Measurements from ENCODE around the gene WDR82.

DNA sequence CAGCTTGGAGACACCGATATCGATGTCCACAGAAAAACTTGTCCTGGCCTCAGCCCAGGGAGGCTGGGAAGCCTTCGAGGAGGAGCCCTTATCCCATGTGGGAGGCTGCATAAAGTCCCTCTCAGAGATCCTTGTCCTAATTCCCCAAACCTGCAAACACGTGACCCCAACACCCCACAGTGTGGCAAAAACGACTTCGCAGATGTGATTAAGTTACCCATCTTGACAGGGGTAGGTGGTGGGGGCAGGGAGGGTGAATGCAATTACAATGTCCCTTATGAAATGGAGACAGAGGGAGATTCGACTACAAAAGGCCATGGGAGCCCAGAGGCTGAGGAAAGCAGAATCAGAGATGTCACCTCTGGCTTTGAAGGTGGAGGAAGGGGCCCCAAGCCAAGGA lies 50.7 kb downstream of the WDR82 start:
- TF ChIP-seq, protein P1, sequence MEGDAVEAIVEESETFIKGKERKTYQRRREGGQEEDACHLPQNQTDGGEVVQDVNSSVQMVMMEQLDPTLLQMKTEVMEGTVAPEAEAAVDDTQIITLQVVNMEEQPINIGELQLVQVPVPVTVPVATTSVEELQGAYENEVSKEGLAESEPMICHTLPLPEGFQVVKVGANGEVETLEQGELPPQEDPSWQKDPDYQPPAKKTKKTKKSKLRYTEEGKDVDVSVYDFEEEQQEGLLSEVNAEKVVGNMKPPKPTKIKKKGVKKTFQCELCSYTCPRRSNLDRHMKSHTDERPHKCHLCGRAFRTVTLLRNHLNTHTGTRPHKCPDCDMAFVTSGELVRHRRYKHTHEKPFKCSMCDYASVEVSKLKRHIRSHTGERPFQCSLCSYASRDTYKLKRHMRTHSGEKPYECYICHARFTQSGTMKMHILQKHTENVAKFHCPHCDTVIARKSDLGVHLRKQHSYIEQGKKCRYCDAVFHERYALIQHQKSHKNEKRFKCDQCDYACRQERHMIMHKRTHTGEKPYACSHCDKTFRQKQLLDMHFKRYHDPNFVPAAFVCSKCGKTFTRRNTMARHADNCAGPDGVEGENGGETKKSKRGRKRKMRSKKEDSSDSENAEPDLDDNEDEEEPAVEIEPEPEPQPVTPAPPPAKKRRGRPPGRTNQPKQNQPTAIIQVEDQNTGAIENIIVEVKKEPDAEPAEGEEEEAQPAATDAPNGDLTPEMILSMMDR (conservative IDR thresholded peaks at IDR 0.05; ENCODE audit: low read depth, low read length) = no peak
- TF ChIP-seq MXI1 (IDR thresholded peaks at IDR 0.05; ENCODE audit: borderline replicate concordance, low read depth, low read length) = no peak
- no peak for TF ChIP-seq MAFK (IDR thresholded peaks at IDR 0.05; ENCODE audit: low read depth, low read length)
- no peak for TF ChIP-seq POLR2A (IDR thresholded peaks at IDR 0.05; ENCODE audit: low read depth, low read length)
- no peak for TF ChIP-seq CEBPB (IDR thresholded peaks at IDR 0.05; ENCODE audit: low read depth, low read length)
- TF ChIP-seq FOS (IDR thresholded peaks at IDR 0.05; ENCODE audit: low read depth, low read length) = no peak
- no peak for TF ChIP-seq RAD21 (IDR thresholded peaks at IDR 0.05; ENCODE audit: low read length)
- no peak for TF ChIP-seq RFX5 (IDR thresholded peaks at IDR 0.05; ENCODE audit: low read depth, low read length)
- TF ChIP-seq NFE2L2 (IDR thresholded peaks at IDR 0.05; ENCODE audit: low read depth, low read length) = no peak
- no peak for TF ChIP-seq BHLHE40 (IDR thresholded peaks at IDR 0.05; ENCODE audit: low read depth, low read length)
- no peak for TF ChIP-seq SMC3 (IDR thresholded peaks at IDR 0.05; ENCODE audit: low read depth, low read length)
- TF ChIP-seq USF2 (IDR thresholded peaks at IDR 0.05; ENCODE audit: low read depth, low read length) = no peak
- TF ChIP-seq ELK1 (IDR thresholded peaks at IDR 0.05; ENCODE audit: borderline replicate concordance, low read depth, low read length) = no peak
- TF ChIP-seq RCOR1 (IDR thresholded peaks at IDR 0.05; ENCODE audit: insufficient replicate concordance, low read length) = no peak

Data from IMR-90 (cell line).